Neutrophil (primary cell): ENCODE measurements around the gene PNMT.

Source experiments
- H3K27ac ChIP-seq: fragments of 200-600 bp; sonication (generic); 2 replicates; pipeline ENCODE4 v1.5.1; 2016; ENCODE audit warnings: mild to moderate bottlenecking, moderate library complexity
- H3K27me3 ChIP-seq: fragments of 200-600 bp; sonication (generic); 2 replicates; pipeline ENCODE4 v1.6.0; 2016; ENCODE audit warnings: mild to moderate bottlenecking
- H3K36me3 ChIP-seq: fragments of 200-600 bp; sonication (generic); 2 replicates; pipeline ENCODE4 v1.5.1; 2017
- H3K4me1 ChIP-seq, 2 experiments: fragments of 200-600 bp in 1 of 2; sonication (generic) in 1 of 2; 1 replicate in 1 of 2; 2 replicates in 1 of 2; pipeline versions ENCODE4 v1.5.1 to v1.6.1; 2013 to 2016; ENCODE audit warnings: low read depth in 1 of 2, low read length in 1 of 2, mild to moderate bottlenecking in 1 of 2, moderate library complexity in 1 of 2; ENCODE audit not compliant: control insufficient read depth in 1 of 2, insufficient read depth in 1 of 2
- H3K4me3 ChIP-seq, 2 experiments: fragments of 200-600 bp in 1 of 2; sonication (generic) in 1 of 2; 1 replicate in 1 of 2; 2 replicates in 1 of 2; pipeline ENCODE4 v1.5.1; 2013 to 2016; ENCODE audit warnings: low read depth in 1 of 2, low read length in 1 of 2, mild to moderate bottlenecking in 1 of 2, moderate library complexity in 1 of 2
- H3K9me3 ChIP-seq: fragments of 200-600 bp; sonication (generic); 2 replicates; pipeline ENCODE4 v1.5.1; 2016
- CTCF ChIP-seq: fragments of 200-600 bp; sonication (generic); IDR thresholded peaks from 2 replicates; pipeline ENCODE4 v1.5.1; 2016; ENCODE audit warnings: antibody characterized with exemption

PNMT gene

GRCh38 chr17:39667945-39668924, at the start of gene PNMT:
TSS of gene PNMT (plus strand) at chr17:39668453. CDS start at chr17:39668476, 23 bp downstream.
- H3K4me1 ChIP-seq = peaks cover 6 to 13% of the 10 kb centered on the region in 2 experiments
- H3K27me3 ChIP-seq = peaks cover 87% of the 10 kb centered on the region
- no peaks in the 10 kb centered on the region for H3K9me3 ChIP-seq
- H3K27ac ChIP-seq = no peak within 1 kb of the TSS
- no peak for TF ChIP-seq CTCF
- H3K36me3 ChIP-seq = peaks cover 10% of the 10 kb centered on the region
- peak within 1 kb of the TSS in 1 of 2 experiments; percentile 3 for H3K4me3 ChIP-seq

- H3K4me3 ChIP-seq = no peak overlapping the region
- peaks cover 87% of the 10 kb centered on the region for H3K27me3 ChIP-seq
- no peak for TF ChIP-seq CTCF
These were observed 49.1 kb upstream of the PNMT start for GRCh38 chr17:39618956-39619785.

GRCh38 chr17:39619786-39620101, 48.5 kb upstream of the PNMT start:
- no peak overlapping the region for H3K4me3 ChIP-seq
- H3K9me3 ChIP-seq = no peaks in the 10 kb centered on the region
- H3K27me3 ChIP-seq = peaks cover 87% of the 10 kb centered on the region
- no peaks in the 10 kb centered on the region for H3K36me3 ChIP-seq
- H3K4me1 ChIP-seq = peaks cover 5 to 28% of the 10 kb centered on the region in 2 experiments
- TF ChIP-seq CTCF = no peak
- H3K27ac ChIP-seq = no peak overlapping the region

More at GRCh38 chr17:39618956-39619785, 49.1 kb upstream of the PNMT start:
- H3K9me3 ChIP-seq = no peaks in the 10 kb centered on the region
- peaks cover 5 to 28% of the 10 kb centered on the region in 2 experiments for H3K4me1 ChIP-seq
- no peak overlapping the region for H3K27ac ChIP-seq
- no peaks in the 10 kb centered on the region for H3K36me3 ChIP-seq

- H3K36me3 ChIP-seq = no peaks in the 10 kb centered on the region
- no peak overlapping the region for H3K27ac ChIP-seq
- peaks cover 87% of the 10 kb centered on the region for H3K27me3 ChIP-seq
- H3K4me1 ChIP-seq = peaks cover 7 to 34% of the 10 kb centered on the region in 2 experiments
- peak; percentile 98 for TF ChIP-seq CTCF
- H3K4me3 ChIP-seq = no peak overlapping the region
- H3K9me3 ChIP-seq = no peaks in the 10 kb centered on the region
These were observed 46.5 kb upstream of the PNMT start for GRCh38 chr17:39621523-39622379.
